Measurements from ENCODE around the gene GCK.

GCK gene

DNA sequence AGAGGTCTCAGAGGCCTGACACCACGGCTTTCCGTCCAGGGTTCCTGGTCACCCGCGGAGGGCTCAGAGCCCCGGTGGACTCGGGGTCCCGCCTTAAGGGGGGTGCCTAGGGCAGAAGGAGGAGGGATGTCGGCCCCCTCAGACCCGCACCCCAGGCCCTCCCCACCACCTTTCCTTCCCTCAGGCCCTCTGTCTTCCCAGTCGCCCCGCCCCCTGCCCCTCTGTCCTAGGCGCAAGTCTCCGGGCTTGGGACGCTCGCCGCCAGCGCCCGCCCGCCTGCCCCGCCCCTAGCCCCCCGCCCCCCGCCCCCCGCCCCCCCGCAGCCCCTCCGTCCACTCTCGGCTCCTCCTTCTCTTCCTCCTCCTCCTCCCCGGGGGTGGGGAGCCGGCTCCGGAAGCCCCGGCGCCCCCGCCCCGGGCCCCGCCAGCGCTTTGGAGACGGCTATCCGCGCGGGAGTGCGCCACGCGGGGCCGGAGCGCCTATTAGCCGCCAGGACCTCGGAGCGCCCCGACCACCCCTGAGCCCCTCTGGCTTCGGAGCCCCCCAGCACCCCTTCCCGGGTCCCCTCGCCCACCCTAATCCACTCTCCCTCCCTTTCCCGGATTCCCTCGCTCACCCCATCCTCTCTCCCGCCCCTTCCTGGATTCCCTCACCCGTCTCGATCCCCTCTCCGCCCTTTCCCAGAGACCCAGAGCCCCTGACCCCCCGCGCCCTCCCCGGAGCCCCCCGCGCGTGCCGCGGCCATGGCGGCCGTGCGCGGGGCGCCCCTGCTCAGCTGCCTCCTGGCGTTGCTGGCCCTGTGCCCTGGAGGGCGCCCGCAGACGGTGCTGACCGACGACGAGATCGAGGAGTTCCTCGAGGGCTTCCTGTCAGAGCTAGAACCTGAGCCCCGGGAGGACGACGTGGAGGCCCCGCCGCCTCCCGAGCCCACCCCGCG is 85.0 kb downstream of the GCK start, which contains the start of gene AEBP1:
TSS of gene AEBP1 (plus strand) at position 423 of the 937 bp plus-strand sequence. CDS start at position 744, 321 bp downstream.
- DNase-seq (ENCODE audit: low spot score): no peak

DNA sequence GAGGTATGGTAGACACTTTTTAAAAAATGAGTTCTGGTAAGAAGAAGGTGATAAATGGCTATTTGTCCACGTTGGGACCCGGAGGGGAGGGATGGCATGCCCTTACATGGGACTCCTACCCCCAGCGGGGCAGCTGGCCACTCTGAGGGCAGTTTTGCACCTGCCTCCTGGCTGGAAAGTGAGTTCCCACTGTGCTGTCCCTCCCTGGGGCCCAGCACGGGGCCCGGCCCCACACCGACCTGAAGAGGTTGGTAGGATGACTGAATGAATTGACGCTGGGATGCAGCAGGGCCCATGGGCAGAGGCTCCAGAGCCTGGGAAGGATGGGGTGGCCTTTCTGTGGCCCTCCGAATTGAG is 85.7 kb downstream of the GCK start:
- no peak for DNase-seq (ENCODE audit: low spot score)

DNA sequence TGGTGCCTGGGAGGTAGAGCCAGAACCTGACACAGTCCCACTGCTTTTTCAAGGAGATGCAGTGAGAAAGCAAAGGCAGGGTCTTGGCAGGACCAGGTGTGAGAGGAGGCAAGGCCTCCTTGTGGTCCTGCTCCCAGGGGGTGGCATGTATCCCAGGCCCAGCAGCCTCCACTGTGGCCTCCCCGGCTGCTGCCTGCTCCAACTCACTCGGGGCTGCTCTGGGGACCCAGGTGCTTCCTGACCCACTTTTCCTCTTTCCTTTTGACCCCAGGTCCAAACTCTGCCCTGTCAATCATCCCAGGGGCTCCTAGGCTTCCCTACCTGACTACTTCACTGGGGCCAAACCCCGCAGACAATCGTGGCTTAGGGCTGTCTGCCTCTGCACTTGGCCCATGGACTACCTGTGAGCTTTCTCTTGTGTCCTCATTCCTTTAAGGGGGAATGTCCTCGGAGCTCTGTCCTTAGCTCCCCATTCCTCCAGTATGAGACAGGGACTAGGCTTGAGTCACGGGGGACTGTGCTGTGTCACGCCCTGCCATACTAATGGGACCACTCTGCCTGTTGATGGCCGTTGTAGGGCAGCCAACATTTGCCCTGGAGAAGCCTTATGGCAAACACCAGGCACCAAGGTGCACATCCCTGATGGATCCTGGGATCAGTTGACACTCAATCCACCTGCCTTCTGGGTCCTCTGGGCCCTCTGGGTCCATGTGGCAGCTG is 86.2 kb downstream of the GCK start:
- no peak for DNase-seq (ENCODE audit: low spot score)

DNA sequence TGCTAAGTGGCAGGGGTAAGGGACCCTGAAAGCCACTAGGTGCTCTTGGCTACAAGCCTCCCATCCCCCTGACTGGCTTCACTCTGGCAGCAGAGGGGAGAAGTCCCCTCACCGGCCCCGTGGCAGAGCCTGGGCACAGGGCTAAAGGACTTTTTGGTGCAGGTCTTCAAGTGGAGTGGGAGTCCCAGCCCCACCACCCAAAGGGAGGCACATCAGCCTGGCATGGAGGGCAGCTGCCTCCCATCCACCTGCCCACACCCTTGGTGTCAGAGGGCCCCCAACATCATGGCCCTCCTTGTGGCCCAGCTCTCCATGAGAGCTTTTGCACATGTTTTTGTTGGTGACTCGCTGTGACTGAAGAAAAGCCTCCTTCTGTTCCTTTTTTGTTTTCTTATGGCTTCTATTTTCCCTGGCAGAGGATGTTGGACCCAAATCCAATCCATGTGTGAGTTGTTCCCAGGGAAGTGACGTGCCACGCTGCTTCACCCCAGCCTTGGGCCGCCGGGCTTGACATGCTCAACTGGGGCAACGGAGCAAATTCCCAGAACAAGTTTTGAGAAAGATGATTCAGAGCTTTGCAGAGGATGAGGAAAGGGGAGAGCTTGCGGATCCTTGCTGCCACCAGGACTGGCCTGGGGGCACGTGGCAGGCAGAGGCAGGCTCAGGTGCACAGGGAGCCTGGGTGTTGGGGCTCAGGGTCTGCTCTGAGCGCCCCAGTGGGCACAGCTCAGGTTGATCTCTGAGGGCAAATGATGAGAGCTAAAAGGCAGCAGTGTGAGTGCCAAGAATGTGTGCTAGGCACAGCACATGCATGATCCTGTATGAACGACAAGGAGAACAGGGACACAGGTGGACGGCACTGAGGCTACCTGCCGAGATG is 87.0 kb downstream of the GCK start:
- no peak for DNase-seq (ENCODE audit: low spot score)

DNA sequence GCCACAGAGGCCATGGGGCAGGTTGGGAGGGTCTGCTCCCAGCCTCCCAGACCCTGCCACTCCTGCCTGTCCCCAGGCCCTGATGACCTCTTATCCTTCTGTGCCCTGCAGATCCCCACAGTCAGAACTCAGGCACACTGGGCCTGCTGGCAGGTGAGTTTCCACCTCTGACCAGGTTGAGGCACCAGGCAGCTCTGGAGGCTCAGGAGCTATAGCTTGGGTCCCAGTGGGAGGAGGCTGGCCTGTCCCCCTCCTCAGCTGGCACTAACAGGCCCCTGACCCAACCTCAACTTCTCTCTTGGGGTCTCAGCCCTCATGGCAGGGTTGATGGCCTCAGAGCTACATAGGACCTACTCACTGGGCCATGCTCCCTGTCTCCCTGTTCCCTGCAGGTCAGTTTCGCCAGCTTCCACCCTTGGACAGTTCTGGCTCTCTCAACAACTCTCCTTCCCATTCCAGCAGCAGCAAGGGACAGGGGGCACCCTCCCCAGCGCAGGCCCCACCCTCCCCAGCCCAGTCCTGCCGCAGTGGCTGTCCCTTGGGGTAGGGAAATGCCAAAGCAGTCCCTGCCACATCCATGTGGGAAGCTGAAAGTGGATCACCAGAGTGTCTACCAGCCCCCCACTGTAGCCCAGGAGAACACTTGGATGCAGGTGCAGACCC is 87.8 kb downstream of the GCK start:
- DNase-seq (ENCODE audit: low spot score): no peak

DNA sequence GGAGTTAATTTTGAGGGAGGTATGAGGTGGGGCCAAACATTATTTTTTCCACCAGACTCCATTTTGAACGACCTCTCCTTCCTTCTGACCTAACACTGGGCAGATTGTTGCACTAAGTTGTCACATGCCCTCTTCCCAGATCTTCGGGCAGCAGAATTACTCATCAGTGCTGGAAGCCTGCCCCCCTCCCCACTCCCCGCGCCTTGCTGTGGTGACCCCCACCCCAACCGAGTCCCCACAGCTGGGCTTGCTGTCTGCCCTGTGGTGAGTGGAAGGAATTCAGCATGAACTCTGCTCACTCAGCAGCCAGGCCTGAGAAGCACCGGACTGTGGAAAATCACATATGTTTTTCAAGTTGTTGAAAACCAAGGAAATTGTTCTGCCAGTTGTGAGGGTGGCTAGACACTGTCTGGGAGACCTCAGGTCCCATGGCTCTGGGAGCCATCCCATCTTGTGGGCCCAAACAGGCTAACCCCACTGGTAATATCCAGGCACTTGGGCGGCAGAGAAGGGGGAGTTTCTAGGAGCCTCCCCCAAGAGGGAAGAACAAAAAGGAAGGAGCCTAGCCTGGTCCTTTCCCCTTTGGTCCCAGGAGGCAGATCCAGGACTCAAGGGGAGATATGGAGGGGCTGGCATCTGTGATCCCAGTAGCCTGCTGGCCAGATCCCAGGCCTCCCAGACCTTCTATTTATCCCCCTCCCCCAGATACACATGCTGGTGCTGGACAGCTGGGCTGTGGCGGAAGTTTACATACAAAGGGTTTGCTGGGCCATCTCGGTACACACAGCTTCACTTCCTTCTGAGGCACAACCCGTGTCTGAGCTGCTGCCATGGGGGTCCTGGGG is 88.6 kb downstream of the GCK start:
- no peak for DNase-seq (ENCODE audit: low spot score)

DNA sequence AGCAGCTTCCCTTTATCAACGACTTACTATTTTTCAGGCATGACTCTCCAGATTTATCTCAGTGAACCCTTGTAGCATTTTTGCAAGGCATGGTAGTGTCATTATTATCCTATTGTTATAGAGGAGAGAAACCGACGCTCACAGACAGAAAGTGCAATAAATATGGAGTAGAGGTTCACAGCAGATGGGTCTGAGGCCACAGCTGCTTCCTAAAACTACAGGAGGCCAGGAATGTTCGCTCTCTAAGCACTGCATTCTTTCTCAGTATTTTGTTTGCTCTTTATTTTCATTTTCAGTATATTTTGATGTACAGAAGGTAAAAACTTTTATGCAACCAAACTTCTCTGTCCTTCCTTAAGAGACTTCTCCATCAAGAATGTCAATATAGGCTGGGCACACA is 89.6 kb downstream of the GCK start:
- no peak for DNase-seq (ENCODE audit: low spot score)

DNA sequence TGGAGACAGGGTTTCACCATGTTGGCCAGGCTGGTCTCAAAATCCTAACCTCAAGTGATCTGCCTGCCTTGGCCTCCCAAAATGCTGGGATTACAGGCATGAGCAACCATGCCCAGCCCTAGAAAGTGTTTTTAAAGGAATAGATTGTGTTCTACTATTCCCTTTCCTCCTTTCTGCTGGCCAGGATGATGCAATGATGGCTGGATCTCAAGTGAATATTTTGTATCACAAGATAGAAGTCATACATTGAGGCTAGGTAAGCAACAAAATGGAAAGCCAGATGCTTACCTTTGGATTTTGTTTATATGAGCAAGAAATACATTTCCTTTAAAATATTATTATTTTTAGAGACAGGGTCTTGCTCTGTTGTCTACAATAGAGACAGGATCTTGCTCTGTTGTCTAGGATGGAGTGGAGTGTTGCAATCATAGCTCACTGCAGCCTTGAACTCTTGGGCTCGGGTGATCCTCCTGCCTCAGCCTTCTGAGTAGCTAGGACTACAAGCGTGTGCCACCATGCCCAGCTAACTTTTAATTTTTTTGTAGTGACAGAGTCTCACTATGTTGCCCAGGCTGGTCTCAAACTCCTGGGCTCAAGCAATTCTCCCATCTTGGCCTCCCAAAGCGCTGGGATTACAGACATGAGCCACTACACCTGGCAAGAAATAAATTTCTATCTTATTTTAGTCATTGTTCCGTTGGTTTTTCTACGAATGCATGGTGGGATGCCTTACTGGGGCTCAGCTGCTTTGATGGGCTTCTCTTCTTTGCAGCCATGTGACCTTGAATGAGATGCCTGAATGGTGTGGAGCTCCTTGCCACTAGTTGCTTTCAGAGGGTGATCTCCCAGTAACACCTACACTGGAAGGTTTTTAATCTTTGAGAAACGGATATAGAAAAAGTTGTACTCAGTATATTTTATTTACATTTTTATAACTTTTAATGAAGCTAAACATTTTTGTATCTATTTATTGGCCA is 90.9 kb downstream of the GCK start:
- no peak for DNase-seq (ENCODE audit: low spot score)

DNA sequence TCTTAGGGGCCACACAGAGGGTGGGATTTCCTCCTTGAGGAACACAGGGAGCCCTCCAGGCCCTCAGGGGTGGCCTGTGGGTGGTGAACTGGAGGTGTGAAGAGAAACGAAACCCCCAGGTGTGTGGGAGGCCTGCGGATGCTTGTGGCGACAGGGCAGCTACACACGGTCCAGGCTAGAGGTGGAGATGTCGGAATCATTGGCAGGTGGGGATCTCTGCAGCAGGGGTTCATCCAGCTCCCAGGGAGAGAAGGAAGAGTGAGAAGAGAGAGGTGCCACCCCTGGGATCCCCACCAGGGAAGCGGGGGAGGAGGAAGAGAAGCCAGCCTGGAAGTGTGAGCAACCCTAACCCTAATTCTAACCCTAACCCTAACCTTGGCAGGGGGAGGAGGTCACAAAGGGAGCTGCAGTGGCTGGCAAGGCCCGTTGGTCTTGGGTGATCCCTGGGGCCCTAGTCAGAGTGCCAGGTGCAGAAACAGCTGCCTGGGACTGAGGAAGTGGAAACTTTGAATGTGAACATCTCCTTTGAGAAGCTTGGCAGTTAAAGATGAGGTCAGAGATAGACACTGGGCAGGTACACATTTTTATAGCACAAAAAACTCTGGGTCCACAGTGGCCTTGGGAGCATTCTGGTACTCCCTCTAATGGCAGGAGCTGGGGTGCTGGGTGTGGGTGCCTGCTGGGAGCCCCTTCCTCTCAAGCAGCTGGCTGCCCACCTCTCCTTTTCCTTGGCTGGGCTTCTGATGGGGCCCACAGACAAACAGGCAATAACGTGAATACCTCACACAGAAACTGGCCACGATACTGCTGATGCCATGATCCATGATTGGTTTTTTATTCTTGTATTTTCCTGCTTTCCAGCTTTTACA is 91.9 kb downstream of the GCK start:
- no peak for DNase-seq (ENCODE audit: low spot score)

DNA sequence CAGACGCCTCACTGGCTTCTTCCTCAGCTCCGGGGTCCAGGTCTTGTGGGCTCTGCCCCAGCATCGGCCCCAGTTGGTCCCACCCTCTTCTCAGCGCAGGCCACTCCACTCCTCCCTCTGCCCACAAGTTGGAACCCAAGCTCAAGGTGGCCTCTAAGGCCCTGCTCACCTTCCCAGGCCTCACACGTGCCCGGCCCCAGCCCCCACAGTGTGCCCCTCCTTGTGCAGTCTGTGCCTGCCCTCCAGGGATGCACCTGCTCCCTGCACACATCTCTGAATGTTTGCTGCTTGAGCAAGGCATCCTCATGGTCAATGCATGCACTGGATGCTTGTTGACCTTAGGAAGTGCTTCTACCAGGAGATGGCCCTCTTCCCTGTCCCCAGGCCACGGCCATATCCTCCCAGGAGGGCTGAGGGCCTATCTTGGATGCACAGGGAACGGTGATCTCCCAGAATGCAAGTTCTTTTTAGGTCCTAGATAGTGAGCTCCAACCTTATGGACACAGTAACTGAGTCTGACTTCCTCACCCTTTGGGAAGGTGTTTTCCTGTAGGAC is 92.8 kb downstream of the GCK start:
- DNase-seq (ENCODE audit: low spot score): no peak

DNA sequence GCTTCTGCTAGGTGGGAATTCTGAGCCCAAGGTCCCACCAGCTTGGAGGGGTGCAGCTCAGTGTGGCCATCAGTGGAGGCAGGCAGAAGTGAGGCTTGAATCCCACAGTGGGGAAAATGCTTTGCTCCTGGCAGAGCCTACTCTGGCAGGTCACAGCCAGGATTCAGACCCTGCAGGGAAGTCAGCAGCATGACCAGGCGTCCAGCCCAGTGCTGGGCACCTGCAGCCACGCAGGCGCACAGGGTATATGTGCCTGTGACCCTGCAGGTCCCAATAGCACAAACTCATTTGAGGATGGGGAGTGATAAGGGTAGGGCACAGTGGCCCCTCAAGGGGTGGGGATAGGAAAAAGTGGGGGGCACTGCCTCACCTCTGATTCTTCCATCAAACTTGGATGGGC is 93.5 kb downstream of the GCK start:
- DNase-seq (ENCODE audit: low spot score): no peak

DNA sequence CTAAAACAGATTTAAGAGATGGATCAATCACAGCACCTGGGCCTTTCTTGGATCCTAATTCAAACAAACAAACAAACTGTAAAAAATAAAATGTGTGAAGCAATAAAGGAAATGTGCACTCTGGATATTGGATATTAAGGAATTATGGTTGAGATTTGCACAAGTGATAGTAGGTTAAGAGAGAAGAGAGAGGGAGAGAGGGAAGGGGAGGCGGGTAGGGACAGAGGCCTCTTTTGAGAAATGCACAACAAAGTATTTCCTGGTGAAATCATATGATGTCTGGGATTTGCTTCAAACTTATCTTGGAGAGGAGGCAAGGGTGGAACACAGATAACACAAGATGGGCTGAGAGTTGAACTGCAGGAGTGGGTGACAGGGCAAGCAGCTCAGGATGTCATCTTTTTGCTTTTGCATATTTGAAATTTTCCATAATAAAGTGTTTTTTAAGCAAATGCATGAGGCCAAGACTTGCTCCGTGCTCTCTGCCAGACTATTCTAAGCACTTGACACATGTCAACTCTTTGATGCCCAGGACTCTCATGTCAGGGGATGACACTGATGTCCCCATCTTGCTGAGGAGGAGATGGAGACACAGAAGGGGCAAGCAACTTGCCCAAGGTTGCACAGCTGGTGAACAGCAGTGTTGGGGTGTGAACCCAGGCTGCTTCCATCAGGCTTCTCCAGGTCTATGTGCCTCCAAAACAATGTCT is 94.2 kb downstream of the GCK start:
- DNase-seq (ENCODE audit: low spot score): no peak

DNA sequence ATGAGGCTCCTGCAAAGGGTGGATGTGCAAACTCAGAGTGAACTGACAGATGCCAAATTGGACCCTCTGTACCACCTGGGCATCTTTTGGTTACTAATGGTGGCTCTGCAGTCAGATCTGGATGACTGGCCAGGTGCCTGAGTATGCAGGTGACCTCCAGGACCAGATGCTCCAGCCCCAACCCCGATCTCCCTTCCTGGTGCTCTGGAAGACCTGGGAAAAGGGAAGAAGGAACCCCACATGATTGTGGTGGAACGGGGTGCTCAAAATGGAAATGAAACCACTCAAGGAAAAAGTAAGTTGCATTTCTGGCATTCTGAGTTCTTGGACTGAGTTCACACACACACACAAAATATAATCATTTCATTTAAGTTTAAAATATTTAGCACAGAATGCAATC is 94.9 kb downstream of the GCK start:
- no peak for DNase-seq (ENCODE audit: low spot score)

All from CD4-positive, alpha-beta T cell treated with Interleukin-15 for 4 hours (primary cell).